AG04450 (cell line): Measurements from ENCODE around the gene TGDS. TPM values are rescaled to one million over a fixed set of nuclear protein-coding genes. Genes with fewer than 3 reads are reported as not detected.

ENCODE experiments used
- CTCF ChIA-PET: fragments of 300-600, 350-600 bp; formaldehyde crosslinking; extraction: SDS; loops from one replicate; lab custom pipeline; 2022; ENCODE audit warnings: antibody characterized with exemption, inconsistent platforms; lab: Charles Lee
- POLR2A ChIA-PET: fragments of 350-600 bp; formaldehyde crosslinking; extraction: SDS; loops from one replicate; lab custom pipeline; 2021; ENCODE audit warnings: antibody characterized with exemption, inconsistent platforms; lab: Yijun Ruan, JAX
- DNase-seq: peaks from one replicate; pipeline ENCODE4 v3.0.0-alpha.2; 2011; ENCODE audit warnings: low read depth, low spot score
- H3K27ac ChIP-seq: one replicate; pipeline ENCODE4 v1.5.1; 2012; ENCODE audit warnings: low read depth, low read length, control low read depth
- H3K27me3 ChIP-seq: one replicate; pipeline ENCODE4 v1.6.0; 2012; ENCODE audit warnings: low read length; ENCODE audit not compliant: control insufficient read depth, insufficient read depth
- H3K4me3 ChIP-seq: 2 replicates; pipeline ENCODE4 v1.5.1; 2011; ENCODE audit warnings: mild to moderate bottlenecking, low read depth, low read length, control low read depth
- H3K9me3 ChIP-seq: 2 replicates; pipeline ENCODE4 v1.5.1; 2012; ENCODE audit warnings: low read length; ENCODE audit not compliant: control insufficient read depth, insufficient read depth
- CTCF ChIP-seq: IDR thresholded peaks from 2 replicates; pipeline ENCODE4 v1.5.1; 2011; ENCODE audit warnings: low read depth, low read length, control low read depth, inconsistent platforms
- polyA plus RNA-seq: library from polyadenylated mRNA; depleted of rRNA; stranded (reverse); fragments of >200 nt; gene quantifications from 2 replicates; pipeline ENCODE4 v1.2.3, GENCODE V29; 2011

Gene TGDS
- polyA plus RNA-seq, 1 experiment: 21.7 TPM

DNA sequence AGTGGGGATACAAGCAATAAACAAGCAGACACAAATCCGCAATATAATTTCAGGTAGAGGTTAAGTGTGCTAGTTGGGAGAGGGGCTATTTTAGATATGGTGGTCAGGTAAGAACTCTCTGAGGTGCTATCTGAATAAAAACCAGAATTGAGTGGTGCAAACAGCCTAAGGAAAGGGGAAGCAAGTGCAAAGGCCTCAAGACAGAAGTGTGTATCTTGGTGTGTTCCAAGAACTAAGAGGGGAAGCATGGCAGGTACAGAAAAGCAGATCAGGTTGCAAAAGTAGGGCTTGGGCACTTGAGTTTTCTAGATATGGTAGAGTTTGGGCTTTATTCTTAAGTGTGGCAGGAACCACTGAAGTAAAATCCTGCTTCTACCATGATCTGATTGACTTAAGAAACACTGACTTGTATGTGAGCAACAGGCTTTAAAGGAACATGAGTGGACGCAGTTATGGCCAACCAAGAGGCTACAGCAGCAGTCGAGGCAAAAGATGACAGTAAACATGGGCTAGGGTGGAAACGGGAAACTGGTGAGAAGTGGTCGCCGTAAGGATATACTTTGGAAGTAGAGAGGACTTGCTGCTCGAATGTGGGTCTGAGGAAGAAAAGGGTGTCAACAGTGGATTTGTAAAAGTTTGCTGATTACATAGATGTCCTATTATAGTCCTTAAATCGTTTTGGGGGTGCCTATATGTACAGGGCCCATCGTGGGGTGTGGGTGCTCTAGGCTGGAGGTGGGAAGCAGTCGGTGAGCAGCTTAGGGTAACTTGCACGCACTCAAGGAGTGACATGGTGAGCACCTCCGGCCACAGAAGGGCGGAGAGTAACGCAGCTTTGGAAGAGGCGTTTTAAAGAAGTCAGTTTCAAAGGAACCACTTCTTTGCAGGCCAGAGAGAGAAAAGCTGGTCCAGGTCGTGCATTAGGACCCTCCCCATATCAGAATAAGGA lies 677 bp downstream of the TGDS start:
- TF ChIP-seq CTCF: no peak
- Histone ChIP-seq H3K27ac (peak overlapping the region; percentile 68), H3K9me3 (no peaks in the 10 kb centered on the region), H3K27me3 (no peaks in the 10 kb centered on the region), H3K4me3 (peak overlapping the region; percentile 74)
- CTCF ChIA-PET: no interaction called here
- no peak for DNase-seq
- POLR2A ChIA-PET: interaction anchor here (0.6 to 1.8 kb wide), 3 partner anchors 15 to 1260 kb away, joined by 5 to 21 read pairs (median 5); no protein-coding TSS in a partner anchor

DNA sequence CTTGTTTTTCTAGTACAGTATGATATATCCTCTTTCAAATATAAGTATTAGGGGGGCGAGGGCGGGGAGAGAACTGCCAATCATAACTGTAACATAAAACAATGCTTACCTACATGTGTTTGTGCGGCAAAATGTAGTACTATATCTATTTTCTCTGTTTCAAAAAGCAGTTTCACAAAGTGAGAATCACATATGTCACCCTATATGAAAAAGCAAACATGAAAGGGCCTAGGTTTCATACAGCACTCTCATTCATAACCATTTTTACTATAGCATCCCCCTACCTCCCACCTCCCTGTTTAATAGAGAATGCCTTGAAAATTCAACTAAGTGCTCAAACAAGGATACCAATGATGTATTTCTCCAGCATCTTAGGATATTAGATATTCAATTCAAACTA lies 5.2 kb downstream of the TGDS start:
- no peak for TF ChIP-seq CTCF
- Histone ChIP-seq H3K4me3 (no peak overlapping the region), H3K9me3 (no peaks in the 10 kb centered on the region), H3K27me3 (no peaks in the 10 kb centered on the region), H3K27ac (no peak overlapping the region)
- no peak for DNase-seq
- CTCF ChIA-PET: no interaction called here
- POLR2A ChIA-PET: interaction anchor here (1.2 kb wide), 1 partner anchor 11 kb away, joined by 3 read pairs; the partner anchor contains the start of gene GPR180

DNA sequence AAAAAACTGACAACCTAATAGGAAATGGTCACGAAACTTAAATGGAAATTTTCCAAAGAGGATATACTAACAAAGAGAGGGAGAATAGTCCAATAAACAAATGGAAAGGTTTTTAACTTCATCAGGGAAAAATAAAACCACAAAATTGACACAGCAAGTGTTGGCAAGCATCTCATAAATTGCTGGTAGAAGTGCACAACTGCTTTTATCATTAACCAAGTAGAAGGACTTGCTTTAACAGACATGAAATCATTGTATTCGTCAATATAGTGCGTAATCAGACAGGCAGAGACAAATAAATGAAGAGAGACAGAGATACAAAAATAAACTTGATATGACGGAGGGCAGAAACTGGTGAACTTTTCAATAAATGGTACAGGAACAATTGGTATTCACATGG lies 7.4 kb downstream of the TGDS start:
- H3K27ac ChIP-seq: no peak overlapping the region
- no peak for DNase-seq
- no peaks in the 10 kb centered on the region for H3K9me3 ChIP-seq
- CTCF ChIA-PET: no interaction called here
- H3K27me3 ChIP-seq: no peaks in the 10 kb centered on the region
- no peak overlapping the region for H3K4me3 ChIP-seq
- no peak for TF ChIP-seq CTCF
- POLR2A ChIA-PET: no interaction called here

- Histone ChIP-seq H3K27me3 (no peaks in the 10 kb centered on the region), H3K9me3 (no peaks in the 10 kb centered on the region), H3K27ac (no peak overlapping the region), H3K4me3 (no peak overlapping the region)
- TF ChIP-seq CTCF: no peak
- DNase-seq: no peak
- ChIA-PET CTCF (no interaction called here), POLR2A (interaction anchor here (0.6 kb wide), 1 partner anchor 10 kb away, joined by 3 read pairs; the partner anchor contains the start of gene TGDS)
Measured at GRCh38 chr13:94586371-94586770, 9.6 kb downstream of the TGDS start.
